GM10847 (cell line): ENCODE data around the gene BGN.

Experiments used
- POLR2A ChIP-seq: IDR thresholded peaks from 2 replicates; pipeline ENCODE4 v1.6.1; 2011; ENCODE audit not compliant: insufficient read length; ENCODE audit errors: extremely low read depth

Gene BGN

DNA sequence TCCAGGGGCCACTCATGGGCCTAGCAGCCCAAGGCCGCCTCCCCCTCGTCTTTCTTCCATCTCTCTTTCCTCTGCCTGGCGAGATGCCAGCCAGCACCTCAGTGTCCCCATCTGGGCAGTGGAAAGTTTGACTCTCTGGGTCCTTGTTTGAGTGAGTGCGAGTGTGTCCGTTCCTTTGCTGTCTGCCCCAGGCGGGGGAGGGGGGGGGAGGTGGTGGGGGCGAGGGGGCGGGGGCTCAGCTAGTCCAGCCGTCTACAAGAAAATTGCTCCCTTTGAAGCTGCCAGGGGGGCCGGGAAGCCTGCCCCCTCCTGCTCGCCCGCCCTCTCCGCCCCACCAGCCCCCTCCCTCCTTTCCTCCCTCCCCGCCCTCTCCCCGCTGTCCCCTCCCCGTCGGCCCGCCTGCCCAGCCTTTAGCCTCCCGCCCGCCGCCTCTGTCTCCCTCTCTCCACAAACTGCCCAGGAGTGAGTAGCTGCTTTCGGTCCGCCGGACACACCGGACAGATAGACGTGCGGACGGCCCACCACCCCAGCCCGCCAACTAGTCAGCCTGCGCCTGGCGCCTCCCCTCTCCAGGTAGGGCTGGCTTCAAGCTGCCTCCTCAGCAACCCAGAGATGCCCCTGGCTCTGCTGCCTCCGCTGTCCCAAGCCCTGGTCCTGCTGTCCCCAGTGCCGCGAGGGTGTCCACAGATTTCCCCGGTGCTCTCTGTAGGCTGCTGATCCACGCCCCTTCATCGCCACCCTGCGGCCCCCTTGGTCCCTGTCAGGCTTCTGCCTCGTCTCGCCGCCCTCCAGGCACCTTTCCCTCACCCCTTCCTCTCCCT, at the start of gene BGN:
TSS of gene BGN (plus strand) at position 440 of the 821 bp plus-strand sequence. CDS start 9,652 bp downstream, outside the sequence.
- no peak for TF ChIP-seq POLR2A

DNA sequence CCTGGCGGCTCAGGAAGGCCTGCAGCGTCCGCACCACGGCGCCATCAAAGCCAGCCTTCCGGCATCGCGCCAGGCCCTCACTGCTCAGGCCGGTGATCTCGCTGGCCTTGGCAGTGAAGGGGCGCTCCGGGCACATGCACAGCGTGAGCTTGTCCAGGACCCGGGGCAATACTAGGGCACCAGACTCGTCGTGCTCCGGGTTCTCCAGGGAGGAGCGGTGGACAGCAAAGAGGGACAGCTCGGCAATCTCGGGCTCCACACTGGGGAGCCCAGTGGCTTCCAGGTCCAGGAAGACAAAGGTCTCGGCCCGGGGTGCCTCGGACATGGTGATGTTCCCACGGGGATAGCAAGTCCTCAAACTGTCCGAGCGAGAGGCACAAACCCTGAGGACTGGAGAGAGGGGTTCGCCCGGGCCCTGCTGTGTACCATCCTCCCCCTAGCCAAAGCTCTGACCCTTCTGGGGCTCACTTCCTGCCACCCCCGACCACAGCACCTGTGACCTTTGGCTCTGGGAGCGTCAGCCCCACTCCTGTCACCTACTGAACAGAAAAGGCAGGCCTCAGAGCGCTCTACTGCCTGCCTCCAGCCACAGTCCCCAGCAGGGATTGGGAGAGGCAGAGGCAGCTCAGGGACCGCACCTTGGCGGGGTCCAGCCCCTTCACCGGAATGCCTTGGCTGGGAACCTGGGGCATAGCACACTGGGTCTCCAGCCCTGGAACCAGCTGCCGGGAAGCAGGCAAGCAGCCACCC, 49.5 kb upstream of the BGN start:
- no peak for TF ChIP-seq POLR2A

DNA sequence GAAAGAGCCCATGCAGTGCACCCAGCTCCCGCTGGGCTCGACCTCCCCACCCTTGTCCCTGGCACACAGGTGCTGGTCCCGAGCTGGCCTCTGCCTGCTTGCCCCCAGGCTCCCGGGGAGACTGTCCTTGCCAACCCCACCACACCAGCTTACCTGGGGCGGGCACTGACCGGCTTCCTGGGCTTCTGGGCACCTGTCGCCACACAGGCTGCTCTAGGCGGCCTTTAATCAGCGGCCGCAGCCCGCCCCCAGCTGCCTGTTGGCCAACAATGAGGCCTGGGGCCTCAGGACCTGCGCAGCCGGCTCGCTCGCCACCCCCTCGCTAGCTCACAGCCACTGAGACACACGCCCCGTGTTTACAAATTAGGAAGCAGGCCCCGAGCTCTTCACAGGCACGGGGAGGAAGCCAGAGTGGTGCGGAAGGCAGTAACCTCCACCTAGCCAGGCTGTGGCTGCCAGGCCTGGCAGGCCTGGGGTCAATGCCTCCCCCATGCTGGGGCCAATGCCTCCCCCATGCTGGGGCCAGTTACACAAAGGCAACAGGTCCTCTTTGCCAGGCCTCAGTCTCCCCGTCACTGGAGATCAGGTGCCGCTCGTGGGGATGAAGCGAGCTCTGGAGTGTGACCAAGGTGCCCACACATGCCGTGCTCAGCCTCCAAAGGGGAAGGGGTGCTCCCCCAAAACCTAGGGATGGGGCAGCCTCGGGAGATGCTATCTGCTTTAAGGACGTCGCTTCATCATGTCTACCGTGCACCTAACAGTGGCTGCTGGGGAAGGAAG, 48.7 kb upstream of the BGN start, which contains the start of gene TREX2:
TSS of gene TREX2 (minus strand) at position 201 of the 780 bp plus-strand sequence. CDS start 626 bp downstream, outside the sequence.
- no peak for TF ChIP-seq POLR2A

DNA sequence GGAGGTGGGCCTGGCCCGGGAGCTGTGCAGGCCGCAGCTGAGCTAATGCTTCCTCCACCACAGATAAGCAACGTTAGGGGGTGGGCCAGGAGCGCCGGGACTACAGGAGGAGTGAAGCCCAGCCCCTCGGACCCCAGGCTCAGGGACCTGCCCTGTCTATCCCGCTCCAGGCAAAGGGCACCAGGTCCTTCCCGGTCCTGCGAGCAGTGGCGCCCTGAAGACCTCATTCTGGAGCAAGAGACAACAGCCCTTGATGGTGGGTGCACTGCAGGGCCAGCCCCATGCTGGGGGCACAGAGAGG, 48.2 kb upstream of the BGN start:
- no peak for TF ChIP-seq POLR2A

DNA sequence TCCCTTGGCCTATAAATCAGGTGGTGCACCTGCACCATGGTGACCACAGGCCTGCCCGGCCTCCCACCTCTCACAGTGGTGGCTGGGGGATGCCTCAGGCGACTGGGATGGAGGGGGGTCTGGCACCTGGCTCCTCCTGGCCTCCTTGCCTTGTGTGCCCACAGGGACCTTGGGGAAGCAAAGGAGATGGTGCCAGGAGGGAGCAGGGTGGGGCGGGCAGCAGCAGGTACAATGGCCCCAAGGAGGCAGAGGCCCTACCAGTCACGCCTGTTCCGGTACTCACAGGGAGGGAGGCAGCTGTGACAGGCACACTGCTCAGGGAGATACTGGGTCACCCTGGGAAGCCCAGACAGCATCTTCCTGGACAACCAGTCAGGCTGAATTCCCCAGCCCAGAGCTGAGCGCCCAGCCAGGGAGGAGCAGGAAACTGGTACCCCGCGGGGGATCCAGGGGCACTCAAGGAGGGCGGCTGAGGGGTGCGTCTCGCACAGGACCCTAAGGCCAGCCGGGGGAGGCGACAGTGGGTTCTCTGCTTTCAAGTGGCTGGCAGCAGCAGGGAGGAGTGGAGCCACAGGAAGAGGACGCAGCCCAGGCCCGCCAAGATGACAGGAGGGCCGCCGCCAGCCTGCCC, 47.7 kb upstream of the BGN start:
- TF ChIP-seq POLR2A = no peak

DNA sequence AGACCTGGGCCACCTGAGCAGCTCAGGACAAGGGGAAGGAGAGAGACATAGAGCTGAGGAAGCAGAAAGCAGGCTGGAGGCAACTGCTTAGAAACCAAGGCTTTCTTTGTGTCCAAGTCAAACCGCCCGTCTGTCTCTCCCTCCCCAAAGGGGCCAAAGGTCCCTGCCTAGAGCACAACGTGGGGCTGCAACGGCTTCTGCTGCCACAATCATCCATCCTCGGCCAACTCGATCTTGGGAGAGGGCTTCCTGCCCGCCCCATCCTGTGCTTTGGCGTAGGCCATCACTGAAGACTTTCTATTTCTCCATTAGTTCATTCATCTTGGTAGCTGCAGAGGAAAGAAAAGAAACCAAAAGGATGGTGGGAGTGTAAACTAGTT, 47.2 kb upstream of the BGN start:
- TF ChIP-seq POLR2A = no peak

DNA sequence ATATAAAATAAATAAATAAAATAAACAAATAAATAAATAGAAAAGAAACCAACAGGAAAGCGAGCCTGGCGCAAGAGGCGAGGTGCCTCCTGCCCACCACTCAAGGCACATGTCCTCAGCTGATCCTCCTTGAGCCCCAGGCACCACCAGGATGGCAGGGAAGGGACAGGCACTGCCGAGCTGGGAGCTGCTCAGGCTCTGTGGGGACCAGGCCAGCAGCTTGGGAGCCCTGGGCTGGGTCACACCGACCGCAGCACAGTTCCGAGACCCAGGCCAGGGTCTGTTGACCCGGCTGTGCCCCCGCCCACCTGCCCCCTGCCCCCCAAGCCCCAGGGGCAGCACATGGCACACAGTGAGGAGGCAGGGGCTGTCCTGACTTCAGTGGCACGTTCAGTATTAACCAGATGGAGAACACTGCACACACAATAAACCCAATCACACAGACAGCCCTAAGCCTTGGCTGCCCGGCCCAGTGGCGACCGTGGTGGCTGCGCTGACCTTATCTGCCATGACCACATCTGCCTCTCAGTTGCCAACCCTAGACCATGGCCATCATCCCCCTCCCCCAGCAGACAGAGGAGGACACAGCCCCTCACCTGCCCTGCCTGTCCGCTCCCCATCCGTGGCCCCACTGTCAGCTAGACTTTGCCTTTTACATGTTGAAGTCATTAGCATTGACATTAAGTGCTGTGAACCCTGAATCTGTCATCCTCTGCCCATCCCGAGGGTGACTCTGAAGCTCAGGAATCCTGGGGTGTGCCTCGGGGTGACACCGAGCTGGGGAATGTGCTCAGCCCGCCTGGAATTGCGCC, 46.0 kb upstream of the BGN start:
- no peak for TF ChIP-seq POLR2A

DNA sequence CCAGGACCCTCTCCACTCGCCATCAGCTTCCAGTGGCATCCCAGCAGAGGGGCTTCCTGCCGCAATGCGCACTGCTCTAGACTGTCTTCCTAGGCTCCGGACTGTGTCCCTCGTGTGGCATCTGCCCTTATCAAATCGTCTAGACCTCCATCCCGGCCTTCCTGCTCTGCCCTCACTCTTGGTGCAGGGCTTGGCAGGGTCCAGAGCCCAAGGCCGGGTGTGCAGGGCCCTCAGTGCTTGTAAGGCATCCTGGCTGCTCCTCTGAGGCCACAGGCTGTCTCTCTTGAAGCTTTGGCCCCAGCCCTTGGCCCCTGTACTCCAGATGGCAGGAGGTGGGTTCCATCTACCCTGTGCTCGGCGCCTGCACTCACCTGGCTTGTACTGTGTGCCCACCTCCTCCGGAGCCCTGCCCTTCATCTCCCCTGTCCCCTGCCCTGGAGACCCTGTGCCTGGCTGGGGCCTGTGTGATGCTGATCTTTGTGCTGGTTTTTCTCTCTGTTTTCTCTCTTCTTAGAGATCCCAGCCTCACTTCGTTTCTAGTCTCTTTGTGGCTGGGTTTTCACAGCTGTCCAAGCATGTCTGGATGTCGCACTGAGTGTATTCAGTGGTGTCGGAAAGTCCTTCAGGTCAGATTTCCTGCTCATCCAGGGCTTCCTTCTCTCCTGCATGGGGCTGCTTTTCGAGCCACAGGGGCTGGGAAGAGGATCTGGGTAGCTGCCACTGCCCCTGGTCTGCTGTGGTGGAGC, 45.2 kb upstream of the BGN start:
- TF ChIP-seq POLR2A = no peak

DNA sequence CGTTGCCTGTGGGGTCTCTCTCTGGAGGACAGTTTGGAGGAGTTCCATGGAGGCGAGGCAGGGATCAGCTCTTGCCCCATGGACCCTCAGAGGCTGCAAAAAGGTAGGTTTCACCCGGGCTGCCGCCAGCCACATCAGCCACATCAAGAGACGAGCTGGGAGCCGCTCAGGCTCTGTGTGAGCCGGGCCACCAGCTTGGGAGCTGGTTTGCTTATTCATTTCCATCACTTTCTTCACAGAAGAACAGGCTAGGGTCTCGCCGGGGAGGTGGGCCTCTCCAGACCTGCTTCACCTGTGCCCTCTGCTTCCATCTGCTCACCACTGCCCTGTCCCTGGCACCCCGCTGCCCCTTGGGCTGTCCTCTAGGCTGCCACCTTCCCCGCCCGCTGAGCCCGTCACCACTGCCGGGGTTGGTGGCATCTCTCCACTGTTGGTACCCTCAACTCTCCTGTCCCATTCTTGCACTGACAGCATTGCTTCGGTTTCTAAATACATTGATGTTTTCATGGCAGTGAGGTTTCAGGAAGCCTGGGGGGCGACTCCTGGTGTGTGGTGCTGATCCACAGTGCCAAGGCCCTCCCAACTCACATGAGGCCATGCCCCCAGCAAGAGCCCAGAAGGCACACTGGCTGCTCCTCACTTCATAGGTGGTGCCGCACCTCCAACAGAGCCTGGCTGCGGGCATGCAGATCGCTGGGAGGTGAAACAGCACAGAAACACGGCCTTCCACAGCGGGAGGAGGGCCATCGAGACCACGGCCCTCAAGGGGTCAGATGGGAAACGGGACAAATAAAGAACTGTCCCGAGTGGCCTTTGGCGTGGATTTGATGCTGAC, 44.4 kb upstream of the BGN start:
- no peak for TF ChIP-seq POLR2A

DNA sequence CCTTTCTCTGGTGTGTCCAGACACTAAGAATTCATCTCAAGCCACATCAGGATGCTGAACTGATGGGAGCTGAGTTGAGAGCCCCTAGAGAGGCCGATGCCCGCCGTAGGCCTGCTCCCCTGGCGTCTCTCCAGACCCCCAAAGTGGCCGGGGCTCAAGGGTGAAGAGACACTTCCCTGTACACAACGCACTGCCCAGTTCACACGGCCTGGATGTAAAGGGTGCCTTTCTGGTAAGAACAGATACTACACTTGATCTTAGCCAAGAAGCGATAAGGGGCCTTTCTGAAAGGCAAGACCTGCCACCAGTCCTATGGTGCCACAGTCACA, 43.9 kb upstream of the BGN start:
- TF ChIP-seq POLR2A = no peak

DNA sequence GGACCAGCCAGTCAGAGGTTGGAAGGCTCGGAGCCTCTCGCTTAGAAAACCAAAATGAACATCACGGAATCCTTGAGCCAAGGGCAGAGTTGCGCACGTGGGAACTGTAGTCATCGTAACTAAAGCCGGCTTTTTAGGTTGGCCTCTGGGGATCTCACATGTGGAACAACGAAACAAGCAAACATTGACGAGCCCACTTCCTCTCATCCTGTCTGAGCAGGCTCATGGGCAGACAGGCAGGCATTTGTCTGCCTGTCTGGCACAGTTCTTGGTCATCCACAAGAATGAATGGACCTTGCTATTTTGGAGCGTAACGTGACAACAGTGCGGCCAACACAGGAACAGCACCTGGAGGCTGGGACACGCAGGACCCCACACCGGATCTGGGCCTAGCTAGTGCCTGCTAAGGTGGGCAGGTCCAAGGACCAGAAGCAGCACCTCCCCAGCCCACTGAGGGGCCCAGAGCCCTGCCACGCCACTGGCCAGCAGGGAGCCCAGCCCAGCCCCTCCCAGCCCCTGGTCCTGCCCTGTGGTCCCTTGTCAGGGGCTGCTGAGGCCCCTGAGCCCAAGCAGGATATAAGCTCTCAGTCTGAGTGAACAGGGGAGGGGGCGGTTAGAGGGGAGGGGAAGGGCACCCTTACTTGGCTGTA, 39.8 kb upstream of the BGN start:
- no peak for TF ChIP-seq POLR2A

DNA sequence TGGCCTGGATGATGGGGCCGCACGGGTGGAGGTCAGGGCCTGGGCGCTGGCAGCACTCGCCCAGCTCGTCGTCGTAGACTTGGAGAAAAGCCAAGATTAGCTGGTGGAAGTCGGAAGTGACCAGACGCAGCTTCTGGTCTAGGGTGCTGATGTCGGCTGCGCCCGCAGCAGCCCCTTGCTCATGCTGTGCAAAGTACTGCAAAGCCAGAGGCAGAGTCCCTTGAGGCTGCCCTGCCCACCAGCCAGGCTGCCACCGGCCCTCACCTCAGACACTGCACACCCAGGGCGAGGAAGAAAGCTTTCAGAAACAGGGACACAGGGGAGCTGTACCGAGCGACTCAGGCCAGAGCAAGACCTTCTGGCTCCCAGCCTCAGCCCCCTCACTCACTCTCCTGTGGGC, 39.2 kb upstream of the BGN start:
- no peak for TF ChIP-seq POLR2A

DNA sequence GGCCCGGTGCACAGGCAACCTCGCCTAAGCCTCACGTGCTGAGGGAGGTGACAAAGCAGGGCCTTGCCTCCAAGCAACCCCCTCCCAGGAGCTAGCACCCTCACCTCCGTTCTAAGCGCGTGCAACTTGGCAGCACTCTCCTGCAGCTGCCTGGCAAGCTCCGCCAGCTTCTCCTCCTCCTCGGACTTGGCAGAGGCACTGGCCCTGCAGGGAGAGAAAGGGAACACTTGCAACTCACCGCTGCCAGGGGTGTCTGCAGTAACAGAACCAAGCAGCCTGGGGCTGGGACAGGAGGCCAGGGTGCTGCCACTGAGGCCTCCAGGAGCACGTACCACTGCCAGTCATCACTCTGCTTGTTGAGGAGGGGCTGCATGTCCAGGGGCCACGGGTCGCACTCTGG, 38.6 kb upstream of the BGN start:
- no peak for TF ChIP-seq POLR2A
